Activated CD4-positive, alpha-beta T cell treated with anti-CD3 and anti-CD28 coated beads for 4 hours (primary cell): ENCODE measurements around the gene PCDHA10.

ENCODE experiments used
- DNase-seq, 2 donors: peaks; one replicate each; pipeline ENCODE4 v3.0.0-alpha.2; 2020

The PCDHA10 gene

DNA sequence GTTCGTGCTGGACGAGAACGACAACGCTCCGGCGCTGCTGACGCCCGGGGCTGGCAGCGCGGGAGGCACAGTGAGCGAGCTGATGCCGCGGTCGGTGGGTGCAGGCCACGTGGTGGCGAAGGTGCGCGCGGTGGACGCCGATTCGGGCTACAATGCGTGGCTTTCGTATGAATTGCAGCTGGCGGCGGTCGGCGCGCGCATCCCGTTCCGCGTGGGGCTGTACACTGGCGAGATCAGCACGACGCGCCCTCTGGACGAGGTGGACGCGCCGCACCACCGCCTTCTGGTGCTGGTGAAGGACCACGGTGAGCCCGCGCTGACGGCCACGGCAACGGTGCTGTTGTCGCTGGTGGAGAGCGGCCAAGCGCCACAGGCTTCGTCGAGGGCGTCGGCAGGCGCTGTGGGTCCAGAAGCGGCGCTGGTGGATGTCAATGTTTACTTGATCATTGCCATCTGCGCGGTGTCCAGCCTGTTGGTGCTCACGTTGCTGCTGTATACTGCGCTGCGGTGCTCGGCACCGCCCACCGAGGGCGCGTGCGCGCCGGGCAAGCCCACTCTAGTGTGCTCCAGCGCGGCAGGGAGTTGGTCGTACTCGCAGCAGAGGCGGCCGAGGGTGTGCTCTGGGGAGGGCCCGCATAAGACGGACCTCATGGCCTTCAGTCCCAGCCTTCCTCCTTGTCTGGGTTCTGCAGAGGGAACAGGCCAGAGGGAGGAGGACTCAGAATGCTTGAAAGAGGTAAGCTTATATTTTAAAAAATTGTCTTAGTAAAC lies 28.4 kb downstream of the PCDHA10 start:
- no peak for DNase-seq

DNA sequence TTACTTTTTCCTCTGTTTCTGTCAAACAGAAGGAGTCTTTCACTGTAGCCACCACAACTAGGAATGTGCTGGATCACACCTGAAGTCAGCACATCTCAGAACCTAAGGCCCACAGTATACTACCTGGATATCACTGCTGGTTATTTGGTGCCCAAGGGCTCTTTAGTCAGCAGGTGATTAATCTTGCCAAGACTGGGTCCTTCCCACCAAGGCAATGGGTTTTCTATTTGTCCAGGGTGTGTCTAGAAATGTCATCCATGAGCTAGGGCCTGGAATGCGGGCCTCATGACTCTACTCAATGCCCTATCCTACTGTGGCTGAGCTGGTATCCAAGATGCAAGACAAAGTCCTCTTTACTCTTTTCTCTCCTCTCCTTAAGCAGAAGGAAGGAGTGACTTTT lies 60.6 kb downstream of the PCDHA10 start:
- no peak for DNase-seq
